Hepatocyte (in vitro differentiated cells): ENCODE measurements around the gene SLC12A1. TPM values are rescaled to one million over a fixed set of nuclear protein-coding genes. Genes with fewer than 3 reads are reported as not detected.

ENCODE experiments used
- DNase-seq: peaks from one replicate; pipeline ENCODE4 v3.0.0-alpha.2; 2016; ENCODE audit warnings: low spot score
- H2AFZ ChIP-seq: fragments of 200-600 bp; sonication (generic); 2 replicates; pipeline ENCODE4 v1.6.0; 2016; ENCODE audit warnings: antibody characterized with exemption, mild to moderate bottlenecking
- H3K27ac ChIP-seq: fragments of 200-600 bp; sonication (generic); 2 replicates; pipeline ENCODE4 v1.5.1; 2016; ENCODE audit warnings: mild to moderate bottlenecking
- H3K27me3 ChIP-seq: fragments of 200-600 bp; sonication (generic); 2 replicates; pipeline ENCODE4 v1.6.1; 2016
- H3K36me3 ChIP-seq: fragments of 200-600 bp; sonication (generic); replicated peaks from 2 replicates; pipeline ENCODE4 v1.5.1; 2016; ENCODE audit warnings: low read depth; ENCODE audit not compliant: insufficient read depth
- H3K4me1 ChIP-seq: fragments of 200-600 bp; sonication (generic); 2 replicates; pipeline ENCODE4 v1.5.1; 2016; ENCODE audit warnings: mild to moderate bottlenecking, moderate library complexity; ENCODE audit not compliant: insufficient read depth
- H3K4me2 ChIP-seq: fragments of 200-600 bp; sonication (generic); 2 replicates; pipeline ENCODE4 v1.6.0; 2016
- H3K4me3 ChIP-seq: fragments of 200-600 bp; sonication (generic); 2 replicates; pipeline ENCODE4 v1.5.1; 2016; ENCODE audit warnings: mild to moderate bottlenecking
- H3K79me2 ChIP-seq: fragments of 200-600 bp; sonication (generic); 2 replicates; pipeline ENCODE4 v1.6.0; 2017; ENCODE audit warnings: mild to moderate bottlenecking
- H3K9me2 ChIP-seq: fragments of 200-600 bp; sonication (generic); replicated peaks from 2 replicates; pipeline ENCODE4 v1.6.0; 2017; ENCODE audit warnings: mild to moderate bottlenecking; ENCODE audit not compliant: insufficient read depth
- H3K9me3 ChIP-seq: fragments of 200-600 bp; sonication (generic); 2 replicates; pipeline ENCODE4 v1.5.1; 2016; ENCODE audit warnings: low read depth, mild to moderate bottlenecking
- H4K20me1 ChIP-seq: fragments of 200-600 bp; sonication (generic); 2 replicates; pipeline ENCODE4 v1.6.0; 2016; ENCODE audit warnings: mild to moderate bottlenecking; ENCODE audit not compliant: insufficient read depth, poor library complexity, severe bottlenecking
- CTCF ChIP-seq: fragments of 200-600 bp; sonication (generic); IDR thresholded peaks from 2 replicates; pipeline ENCODE4 v1.5.1; 2016; ENCODE audit warnings: antibody characterized with exemption, mild to moderate bottlenecking; ENCODE audit not compliant: poor library complexity
- EZH2 ChIP-seq: fragments of 200-600 bp; sonication (generic); IDR thresholded peaks from 2 replicates; pipeline ENCODE4 v1.6.1; 2016; ENCODE audit warnings: antibody characterized with exemption, mild to moderate bottlenecking, borderline replicate concordance
- EZH2phosphoT487 ChIP-seq: fragments of 200-600 bp; sonication (generic); IDR thresholded peaks from one replicate; pipeline ENCODE4 v1.6.1; 2018; ENCODE audit warnings: antibody characterized with exemption, mild to moderate bottlenecking, low read depth, moderate library complexity; ENCODE audit not compliant: unreplicated experiment, severe bottlenecking
- WGBS: methylation state at CpG from one replicate; pipeline ENCODE4 v1.1.6; 2016; ENCODE audit warnings: low lambda C conversion rate; ENCODE audit errors: missing lambda C conversion rate; 5-methylcytosine and 5-hydroxymethylcytosine counted together
- polyA plus RNA-seq: library from polyadenylated mRNA; unstranded; fragments of >200 nt; fragmentation: Nextera tagmentation; extraction: Ambion mirVana; gene quantifications from 2 replicates; pipeline ENCODE4 v1.2.1, GENCODE V29; 2016
- total RNA-seq: library from RNA; depleted of rRNA; stranded (reverse); fragments of >200 nt; gene quantifications from 2 replicates; pipeline ENCODE4 v1.2.3, GENCODE V29; 2014

The SLC12A1 gene
- total and polyA plus RNA-seq, 2 experiments from 2014 or later, result not detected

GRCh38 chr15:48289628-48290027, 83.5 kb downstream of the SLC12A1 start:
- Histone ChIP-seq H3K27ac (no peak overlapping the region), H4K20me1 (no peaks in the 10 kb centered on the region), H2AFZ (no peak overlapping the region), H3K9me3 (no peaks in the 10 kb centered on the region), H3K4me3 (no peak overlapping the region), H3K79me2 (no peaks in the 10 kb centered on the region), H3K27me3 (no peaks in the 10 kb centered on the region), H3K9me2 (no peaks in the 10 kb centered on the region), H3K36me3 (no peaks in the 10 kb centered on the region), H3K4me2 (no peak overlapping the region), H3K4me1 (no peaks in the 10 kb centered on the region)
- TF ChIP-seq EZH2phosphoT487 (no peak), EZH2 (no peak), CTCF (no peak)
- WGBS, result 73% methylated on average over 2 of the region's 2 CpGs
- no peak for DNase-seq

- no peaks in the 10 kb centered on the region for H3K36me3 ChIP-seq
- TF ChIP-seq EZH2, result no peak
- no peak for TF ChIP-seq EZH2phosphoT487
- no peak for TF ChIP-seq CTCF
- H3K9me3 ChIP-seq, result no peaks in the 10 kb centered on the region
- H2AFZ ChIP-seq, result no peak overlapping the region
- no peaks in the 10 kb centered on the region for H3K4me1 ChIP-seq
- H3K27ac ChIP-seq, result no peak overlapping the region
- no peaks in the 10 kb centered on the region for H3K79me2 ChIP-seq
- H3K27me3 ChIP-seq, result no peaks in the 10 kb centered on the region
- no peak for DNase-seq
- H3K9me2 ChIP-seq, result no peaks in the 10 kb centered on the region
- WGBS, result 69% methylated on average over 4 of the region's 4 CpGs
- H3K4me3 ChIP-seq, result no peak overlapping the region
- no peaks in the 10 kb centered on the region for H4K20me1 ChIP-seq
- H3K4me2 ChIP-seq, result no peak overlapping the region
Observed at GRCh38 chr15:48292458-48292857, 86.4 kb downstream of the SLC12A1 start.

DNA sequence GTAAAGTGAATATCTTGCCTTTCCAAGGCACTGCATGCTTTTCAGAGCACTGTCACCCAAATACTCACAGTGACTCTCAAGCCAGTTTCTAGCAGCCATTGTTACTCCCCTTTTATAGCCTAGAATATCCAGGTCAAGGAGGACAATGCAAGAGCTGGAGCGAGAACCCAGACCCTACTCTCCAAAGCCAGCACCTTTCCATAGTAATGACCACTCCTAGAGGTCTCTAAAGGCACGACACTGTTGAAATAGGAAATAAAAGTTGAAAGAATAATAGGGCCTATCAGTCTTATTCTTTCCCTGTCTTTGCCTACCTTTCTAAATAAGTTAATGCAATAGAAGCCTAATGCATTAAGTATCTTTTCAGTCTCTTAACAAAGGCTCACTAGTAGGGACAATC, 91.6 kb downstream of the SLC12A1 start:
- Histone ChIP-seq H3K79me2 (no peaks in the 10 kb centered on the region), H2AFZ (no peak overlapping the region), H3K4me1 (no peaks in the 10 kb centered on the region), H3K27ac (no peak overlapping the region), H3K4me2 (no peak overlapping the region), H3K4me3 (no peak overlapping the region), H3K9me3 (no peaks in the 10 kb centered on the region), H3K36me3 (no peaks in the 10 kb centered on the region), H3K27me3 (no peaks in the 10 kb centered on the region), H3K9me2 (no peaks in the 10 kb centered on the region), H4K20me1 (no peaks in the 10 kb centered on the region)
- TF ChIP-seq EZH2, result no peak
- no peak for TF ChIP-seq EZH2phosphoT487
- no peak for TF ChIP-seq CTCF
- DNase-seq, result no peak
- WGBS, result 91% methylated on average over 2 of the region's 2 CpGs

- H3K4me3 ChIP-seq, result no peak overlapping the region
- TF ChIP-seq EZH2phosphoT487 (no peak), CTCF (no peak), EZH2 (no peak)
- H3K79me2 ChIP-seq, result no peaks in the 10 kb centered on the region
- H3K9me2 ChIP-seq, result no peaks in the 10 kb centered on the region
- H3K27me3 ChIP-seq, result no peaks in the 10 kb centered on the region
- H2AFZ ChIP-seq, result no peak overlapping the region
- no peak overlapping the region for H3K27ac ChIP-seq
- H4K20me1 ChIP-seq, result no peaks in the 10 kb centered on the region
- no peaks in the 10 kb centered on the region for H3K4me1 ChIP-seq
- 25% methylated on average over 2 of the region's 2 CpGs for WGBS
- DNase-seq, result no peak
- no peaks in the 10 kb centered on the region for H3K36me3 ChIP-seq
- H3K9me3 ChIP-seq, result no peaks in the 10 kb centered on the region
- no peak overlapping the region for H3K4me2 ChIP-seq
Observed at GRCh38 chr15:48298914-48299313, 92.8 kb downstream of the SLC12A1 start.
